Stomach (tissue), 9 donors: Measurements from ENCODE around the gene EYA2. TPM values are rescaled to one million over a fixed set of nuclear protein-coding genes. Genes with fewer than 3 reads are reported as not detected.

Experiments
- DNase-seq, 2 donors: peaks; one replicate each; pipeline versions ENCODE4 v3.0.0 to v3.0.0-alpha.2; 2013 to 2019
- H3K27ac ChIP-seq, 5 donors: fragments of 200-600 bp in 4 of 5; sonication (generic) in 4 of 5; one replicate each; pipeline ENCODE4 v1.5.1; 2013 to 2019; ENCODE audit warnings: mild to moderate bottlenecking in 1 of 5, moderate library complexity in 1 of 5
- H3K27me3 ChIP-seq, 3 donors: fragments of 200-600 bp; sonication (generic); one replicate each; pipeline ENCODE4 v1.5.1; 2017 to 2019; ENCODE audit warnings: mixed run types in 1 of 3
- H3K36me3 ChIP-seq, 4 donors: fragments of 200-600 bp; sonication (generic); 1 replicate in 3 of 4; 2 replicates in 1 of 4; pipeline ENCODE4 v1.5.1; 2016 to 2019
- H3K4me1 ChIP-seq, 4 donors: fragments of 200-600 bp; sonication (generic); one replicate each; pipeline ENCODE4 v1.5.1; 2016 to 2019
- H3K4me3 ChIP-seq, 4 donors: fragments of 200-600 bp; sonication (generic) in 3 of 4; one replicate each; pipeline ENCODE4 v1.5.1; 2016 to 2019; ENCODE audit warnings: mild to moderate bottlenecking in 1 of 4
- H3K9me3 ChIP-seq, 4 donors: fragments of 200-600 bp; sonication (generic); one replicate each; pipeline ENCODE4 v1.5.1; 2016 to 2019
- EP300 ChIP-seq: sonication (generic); formaldehyde crosslinking; IDR thresholded peaks from one replicate; pipeline ENCODE4 v1.6.1; 2017; ENCODE audit warnings: antibody characterized with exemption
- POLR2A ChIP-seq, 4 donors: fragments of 450-650 bp; IDR thresholded peaks; one replicate each; pipeline ENCODE4 v1.6.1; 2016; ENCODE audit warnings: antibody characterized with exemption in 4 of 4, control low read depth in 2 of 4, mild to moderate bottlenecking in 1 of 4, moderate library complexity in 1 of 4
- POLR2AphosphoS5 ChIP-seq, 3 donors: sonication (generic); formaldehyde crosslinking; IDR thresholded peaks; one replicate each; pipeline ENCODE4 v1.6.1; 2016; ENCODE audit warnings: antibody characterized with exemption in 3 of 3
- WGBS, 5 donors: extraction: QIAGEN DNeasy Blood & Tissue Kit in 3 of 5; methylation state at CpG; one replicate each; pipeline versions ENCODE4 v1.1.5 to v1.1.7; 2013 to 2018; 5-methylcytosine and 5-hydroxymethylcytosine counted together
- intact Hi-C: fragments of 100-400 bp; cut with DNase I; formaldehyde crosslinking; loops from one replicate; pipeline ENCODE4 v1.15.1; 2023; ENCODE audit warnings: low total_unique reads
- polyA plus RNA-seq, 3 donors: library from polyadenylated mRNA; stranded (reverse); fragments of 200-250 nt; gene quantifications; one replicate each; pipeline ENCODE4 v1.2.3, GENCODE V29; 2013
- total RNA-seq, 5 donors: library from RNA; depleted of rRNA; stranded (reverse); fragments of >200 nt; gene quantifications; one replicate each; pipeline versions ENCODE4 v1.1.0 to v1.2.3, GENCODE V29; 2014 to 2016
- TF ChIP-seq, protein P1 (sequence below), 7 experiments: fragments of 450-650 bp in 4 of 7; fragments of 200-600 bp in 3 of 7; sonication (generic) in 3 of 7; IDR thresholded peaks; one replicate each; pipeline ENCODE4 v1.5.1; 2016 to 2019; ENCODE audit warnings: antibody characterized with exemption in 7 of 7, control low read depth in 2 of 7, mild to moderate bottlenecking in 1 of 7
- donor health status: healthy with polysubstance abuse.
- donor health status: Bipolar disorder and iron deficiency.
- donor health status: healthy.

The EYA2 gene
- total and polyA plus RNA-seq, 8 donors: 1.8 to 86.2 (median 5.5) TPM

DNA sequence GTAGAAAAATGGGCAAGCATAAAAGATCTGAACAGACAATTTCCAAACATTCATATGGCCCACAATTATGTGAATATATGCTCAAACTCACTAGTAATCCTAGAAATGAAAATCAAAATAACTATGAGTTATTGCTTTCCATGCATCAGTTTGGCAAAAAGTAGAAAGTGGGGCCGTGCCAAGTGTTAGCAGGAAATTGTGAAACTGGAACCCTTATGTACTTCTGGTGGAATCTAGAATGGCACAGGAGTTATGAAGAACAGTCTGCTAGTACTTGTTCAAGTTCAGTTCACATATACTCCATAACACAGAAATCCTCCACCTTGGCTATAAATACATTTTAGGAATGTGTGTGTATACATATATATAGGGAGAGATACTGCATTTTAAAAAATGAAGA is 89.8 kb downstream of the EYA2 start:
- no peaks in the 10 kb centered on the region for H3K36me3 ChIP-seq
- no peak for TF ChIP-seq EP300
- TF ChIP-seq POLR2AphosphoS5 (IDR thresholded peaks at IDR 0.05): no peak
- TF ChIP-seq, protein P1, sequence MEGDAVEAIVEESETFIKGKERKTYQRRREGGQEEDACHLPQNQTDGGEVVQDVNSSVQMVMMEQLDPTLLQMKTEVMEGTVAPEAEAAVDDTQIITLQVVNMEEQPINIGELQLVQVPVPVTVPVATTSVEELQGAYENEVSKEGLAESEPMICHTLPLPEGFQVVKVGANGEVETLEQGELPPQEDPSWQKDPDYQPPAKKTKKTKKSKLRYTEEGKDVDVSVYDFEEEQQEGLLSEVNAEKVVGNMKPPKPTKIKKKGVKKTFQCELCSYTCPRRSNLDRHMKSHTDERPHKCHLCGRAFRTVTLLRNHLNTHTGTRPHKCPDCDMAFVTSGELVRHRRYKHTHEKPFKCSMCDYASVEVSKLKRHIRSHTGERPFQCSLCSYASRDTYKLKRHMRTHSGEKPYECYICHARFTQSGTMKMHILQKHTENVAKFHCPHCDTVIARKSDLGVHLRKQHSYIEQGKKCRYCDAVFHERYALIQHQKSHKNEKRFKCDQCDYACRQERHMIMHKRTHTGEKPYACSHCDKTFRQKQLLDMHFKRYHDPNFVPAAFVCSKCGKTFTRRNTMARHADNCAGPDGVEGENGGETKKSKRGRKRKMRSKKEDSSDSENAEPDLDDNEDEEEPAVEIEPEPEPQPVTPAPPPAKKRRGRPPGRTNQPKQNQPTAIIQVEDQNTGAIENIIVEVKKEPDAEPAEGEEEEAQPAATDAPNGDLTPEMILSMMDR (IDR thresholded peaks at IDR 0.05): no peak
- no peak for TF ChIP-seq POLR2A (IDR thresholded peaks at IDR 0.05)
- peaks cover 0 to 1% (median 0%) of the 10 kb centered on the region in 3 donors for H3K27me3 ChIP-seq
- DNase-seq: peak in 1 of 2 donors; percentile 46
- peaks cover 0 to 21% (median 10%) of the 10 kb centered on the region in 4 donors for H3K4me1 ChIP-seq
- WGBS, 5 donors: 47 to 68% (median 53%) methylated on average over 1 of the region's 1 CpG
- H3K4me3 ChIP-seq: no peak overlapping the region
- H3K27ac ChIP-seq: no peak overlapping the region
- intact Hi-C loops: no loop called here
- peaks cover 0 to 19% (median 9%) of the 10 kb centered on the region in 4 donors for H3K9me3 ChIP-seq

GRCh38 chr20:46985250-46985649 is 90.6 kb downstream of the EYA2 start:
- H3K27me3 ChIP-seq: no peaks in the 10 kb centered on the region
- H3K4me1 ChIP-seq: peaks cover 0 to 18% (median 17%) of the 10 kb centered on the region in 4 donors
- peak overlapping the region in 1 of 5 donors; percentile 39 for H3K27ac ChIP-seq
- H3K36me3 ChIP-seq: no peaks in the 10 kb centered on the region
- WGBS, 5 donors: 25 to 42% (median 32%) methylated on average over 2 of the region's 2 CpGs
- TF ChIP-seq, protein P1 (IDR thresholded peaks at IDR 0.05): no peak
- no peak for TF ChIP-seq EP300
- no peak for TF ChIP-seq POLR2A (IDR thresholded peaks at IDR 0.05)
- TF ChIP-seq POLR2AphosphoS5 (IDR thresholded peaks at IDR 0.05): no peak
- intact Hi-C loops: no loop called here
- no peak overlapping the region for H3K4me3 ChIP-seq
- H3K9me3 ChIP-seq: peaks cover 0 to 19% (median 9%) of the 10 kb centered on the region in 4 donors
- no peak for DNase-seq

GRCh38 chr20:46985671-46986070 is 91.0 kb downstream of the EYA2 start:
- intact Hi-C loops: no loop called here
- Histone ChIP-seq H3K36me3 (no peaks in the 10 kb centered on the region), H3K27me3 (no peaks in the 10 kb centered on the region), H3K27ac (peak overlapping the region in 1 of 5 donors; percentile 39), H3K9me3 (peaks cover 0 to 19% (median 9%) of the 10 kb centered on the region in 4 donors), H3K4me3 (no peak overlapping the region), H3K4me1 (peaks cover under 1 to 20% (median 18%) of the 10 kb centered on the region in 4 donors)
- no peak for TF ChIP-seq EP300
- no peak for TF ChIP-seq POLR2AphosphoS5 (IDR thresholded peaks at IDR 0.05)
- DNase-seq: no peak
- 48 to 67% (median 59%) methylated on average over 2 of the region's 2 CpGs for WGBS, 5 donors

GRCh38 chr20:46987001-46987400 is 92.4 kb downstream of the EYA2 start:
- no peaks in the 10 kb centered on the region for H3K36me3 ChIP-seq
- peaks cover 0 to 19% (median 9%) of the 10 kb centered on the region in 4 donors for H3K9me3 ChIP-seq
- H3K27ac ChIP-seq: peak overlapping the region in 2 of 5 donors; percentile 16 to 17
- DNase-seq: no peak
- 34 to 54% (median 42%) methylated on average over 5 of the region's 5 CpGs for WGBS, 5 donors
- H3K4me3 ChIP-seq: no peak overlapping the region
- intact Hi-C loops: no loop called here
- H3K27me3 ChIP-seq: no peaks in the 10 kb centered on the region
- TF ChIP-seq, protein P1 (IDR thresholded peaks at IDR 0.05): no peak
- TF ChIP-seq POLR2AphosphoS5 (IDR thresholded peaks at IDR 0.05) (no peak), EP300 (no peak), POLR2A (IDR thresholded peaks at IDR 0.05) (no peak)
- H3K4me1 ChIP-seq: peaks cover 9 to 25% (median 23%) of the 10 kb centered on the region in 4 donors

- H3K27ac ChIP-seq: peak overlapping the region; percentile 76 to 86 (median 80)
- WGBS, 5 donors: 20 to 30% (median 24%) methylated on average over 12 of the region's 12 CpGs
- H3K9me3 ChIP-seq: no peaks in the 10 kb centered on the region
- no peak overlapping the region for H3K4me3 ChIP-seq
- peak in 1 of 2 donors; percentile 42 for DNase-seq
- H3K36me3 ChIP-seq: no peaks in the 10 kb centered on the region
- no peak for TF ChIP-seq EP300
- peaks cover 0 to 8% (median 0%) of the 10 kb centered on the region in 3 donors for H3K27me3 ChIP-seq
- peaks cover 9 to 25% (median 21%) of the 10 kb centered on the region in 4 donors for H3K4me1 ChIP-seq
- intact Hi-C loops: no loop called here
Measured at GRCh38 chr20:46990017-46990595, 95.5 kb downstream of the EYA2 start.
